ENCODE measurements around the gene CMTM1. TPM values are rescaled to one million over a fixed set of nuclear protein-coding genes. Genes with fewer than 3 reads are reported as not detected.

Gene CMTM1
- total RNA-seq, 1 donor = 3.2 TPM

DNA sequence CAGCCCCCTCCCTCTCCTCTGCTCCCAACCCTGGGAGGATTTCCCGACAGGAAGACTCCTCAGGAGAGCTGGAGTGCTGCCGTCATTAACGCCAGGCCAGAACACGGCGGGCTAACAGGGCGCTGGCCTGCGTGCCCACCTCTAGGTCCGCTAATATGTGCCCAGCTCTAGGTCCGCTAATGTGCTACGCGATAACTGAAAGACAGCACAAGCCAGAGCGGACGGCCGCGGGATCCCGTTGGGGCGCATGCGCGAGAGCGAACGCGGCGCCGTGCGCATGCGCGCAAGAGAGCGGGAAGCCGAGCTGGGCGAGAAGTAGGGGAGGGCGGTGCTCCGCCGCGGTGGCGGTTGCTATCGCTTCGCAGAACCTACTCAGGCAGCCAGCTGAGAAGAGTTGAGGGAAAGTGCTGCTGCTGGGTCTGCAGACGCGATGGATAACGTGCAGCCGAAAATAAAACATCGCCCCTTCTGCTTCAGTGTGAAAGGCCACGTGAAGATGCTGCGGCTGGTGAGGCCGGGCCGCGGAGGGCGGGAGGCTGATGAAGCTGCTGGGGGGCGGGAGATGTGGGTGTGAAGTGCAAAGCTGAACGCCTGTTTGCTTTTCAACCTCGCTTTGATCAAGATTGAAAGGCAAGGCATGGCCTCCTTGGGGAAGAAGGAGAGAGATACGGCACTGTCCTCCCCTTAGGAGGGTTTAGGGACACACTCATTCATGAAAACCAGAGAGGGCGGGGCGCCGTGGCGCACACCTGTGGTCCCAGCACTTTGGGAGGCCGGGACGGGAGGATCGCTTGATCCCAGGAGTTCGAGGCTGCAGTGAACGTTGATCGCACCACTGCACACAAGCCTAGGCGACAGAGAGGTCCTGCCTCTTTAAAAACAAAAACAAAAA is 13.7 kb upstream of the CMTM1 start, which contains the start of gene CKLF:
Gene CKLF (plus strand): TSS at position 291 of the 892 bp plus-strand sequence. CDS start 140 bp downstream, at position 431.
- TF ChIP-seq, protein P1, sequence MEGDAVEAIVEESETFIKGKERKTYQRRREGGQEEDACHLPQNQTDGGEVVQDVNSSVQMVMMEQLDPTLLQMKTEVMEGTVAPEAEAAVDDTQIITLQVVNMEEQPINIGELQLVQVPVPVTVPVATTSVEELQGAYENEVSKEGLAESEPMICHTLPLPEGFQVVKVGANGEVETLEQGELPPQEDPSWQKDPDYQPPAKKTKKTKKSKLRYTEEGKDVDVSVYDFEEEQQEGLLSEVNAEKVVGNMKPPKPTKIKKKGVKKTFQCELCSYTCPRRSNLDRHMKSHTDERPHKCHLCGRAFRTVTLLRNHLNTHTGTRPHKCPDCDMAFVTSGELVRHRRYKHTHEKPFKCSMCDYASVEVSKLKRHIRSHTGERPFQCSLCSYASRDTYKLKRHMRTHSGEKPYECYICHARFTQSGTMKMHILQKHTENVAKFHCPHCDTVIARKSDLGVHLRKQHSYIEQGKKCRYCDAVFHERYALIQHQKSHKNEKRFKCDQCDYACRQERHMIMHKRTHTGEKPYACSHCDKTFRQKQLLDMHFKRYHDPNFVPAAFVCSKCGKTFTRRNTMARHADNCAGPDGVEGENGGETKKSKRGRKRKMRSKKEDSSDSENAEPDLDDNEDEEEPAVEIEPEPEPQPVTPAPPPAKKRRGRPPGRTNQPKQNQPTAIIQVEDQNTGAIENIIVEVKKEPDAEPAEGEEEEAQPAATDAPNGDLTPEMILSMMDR (IDR thresholded peaks at IDR 0.05; ENCODE audit: insufficient read depth, low read length) = no peak
- peak within 1 kb of the TSS; percentile 86 for H3K4me3 ChIP-seq (ENCODE audit: low read depth, low read length)
- peak; percentile 87 for DNase-seq (ENCODE audit: low read depth)

DNA sequence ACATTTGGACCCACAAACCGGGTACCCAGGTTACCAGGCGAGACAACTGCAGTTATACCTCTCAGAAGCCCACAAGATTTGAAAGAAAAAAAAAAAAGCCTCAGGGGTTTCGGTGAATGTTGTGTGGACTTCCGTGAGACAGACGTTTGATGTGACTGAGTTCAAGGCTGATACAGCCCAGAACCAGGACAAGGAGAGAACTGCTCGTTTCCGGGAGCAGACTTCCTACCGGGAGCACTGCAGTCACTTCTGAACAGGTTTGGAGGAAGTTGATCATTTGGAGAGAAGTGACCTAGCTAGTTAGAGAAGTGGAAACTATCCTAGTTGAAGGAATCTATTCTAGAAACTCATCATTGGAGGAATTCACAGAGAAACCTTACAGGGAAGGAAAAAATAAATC is 13.0 kb upstream of the CMTM1 start:
- H3K4me3 ChIP-seq (ENCODE audit: low read depth, low read length) = peak overlapping the region; percentile 86
- DNase-seq (ENCODE audit: low read depth) = no peak
- TF ChIP-seq, protein P1 (IDR thresholded peaks at IDR 0.05; ENCODE audit: insufficient read depth, low read length) = no peak

DNA sequence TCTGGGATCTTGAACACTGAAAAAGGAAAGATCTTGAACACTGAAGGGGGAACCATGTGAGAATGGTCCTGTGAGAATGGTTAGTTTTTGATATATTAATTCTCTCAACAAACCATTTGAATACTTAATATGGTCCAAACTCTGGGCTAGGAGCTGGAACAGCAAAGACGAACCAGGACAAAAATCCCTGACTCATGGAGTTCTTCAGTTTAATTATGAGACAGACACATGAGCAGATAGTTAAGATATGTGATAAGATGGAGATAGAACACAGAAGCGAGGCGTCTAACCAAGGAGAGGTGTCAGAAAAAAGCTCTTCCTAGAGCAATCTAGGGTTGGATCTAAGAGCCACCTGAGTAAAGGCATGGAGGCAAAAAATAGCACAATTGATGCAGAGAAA is 12.2 kb upstream of the CMTM1 start:
- H3K4me3 ChIP-seq (ENCODE audit: low read depth, low read length) = no peak overlapping the region
- TF ChIP-seq, protein P1 (IDR thresholded peaks at IDR 0.05; ENCODE audit: insufficient read depth, low read length) = no peak
- no peak for DNase-seq (ENCODE audit: low read depth)

DNA sequence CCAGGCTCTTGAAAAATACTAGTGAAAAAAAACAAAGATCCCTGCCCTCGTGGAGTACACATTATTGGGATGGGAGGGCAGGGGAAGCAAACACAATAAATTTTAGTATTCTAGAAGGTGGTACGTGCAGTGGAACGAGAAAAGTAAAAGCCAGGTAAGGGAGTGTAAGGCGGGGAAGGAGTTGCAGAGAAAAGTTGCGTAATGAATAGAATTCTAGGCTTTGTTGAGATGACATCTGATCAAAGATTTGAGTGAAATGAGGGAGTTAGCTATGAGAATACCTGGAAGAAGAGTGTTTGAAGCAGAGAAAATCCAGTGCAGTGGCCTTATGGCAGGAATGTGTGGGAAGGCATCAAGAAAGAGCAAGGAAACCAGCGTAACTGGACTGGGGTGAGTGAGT is 11.7 kb upstream of the CMTM1 start:
- TF ChIP-seq, protein P1 (IDR thresholded peaks at IDR 0.05; ENCODE audit: insufficient read depth, low read length) = no peak
- H3K4me3 ChIP-seq (ENCODE audit: low read depth, low read length) = no peak overlapping the region
- DNase-seq (ENCODE audit: low read depth) = no peak

DNA sequence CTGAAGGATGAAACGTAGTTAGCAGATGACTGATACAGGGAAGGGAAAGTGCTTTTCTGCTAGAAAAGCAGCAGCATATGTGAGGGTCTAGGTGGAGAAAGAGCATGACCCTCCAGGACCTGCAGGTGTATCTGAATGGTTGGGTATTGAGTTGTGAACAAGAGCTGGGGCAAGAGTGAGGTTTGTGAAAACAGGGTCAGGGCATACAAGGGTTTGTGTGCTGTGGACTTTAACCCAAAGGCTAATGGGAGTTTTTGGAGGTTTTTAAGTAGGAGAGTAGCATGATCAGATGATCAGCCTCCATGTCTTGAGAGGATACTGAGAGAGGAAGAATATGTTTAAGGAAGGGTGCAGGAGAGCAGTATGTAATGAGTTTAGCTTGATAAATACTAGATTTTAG is 6.1 kb upstream of the CMTM1 start:
- no peak for DNase-seq (ENCODE audit: low read depth)
- H3K4me3 ChIP-seq (ENCODE audit: low read depth, low read length) = no peak overlapping the region
- TF ChIP-seq, protein P1 (IDR thresholded peaks at IDR 0.05; ENCODE audit: insufficient read depth, low read length) = no peak

DNA sequence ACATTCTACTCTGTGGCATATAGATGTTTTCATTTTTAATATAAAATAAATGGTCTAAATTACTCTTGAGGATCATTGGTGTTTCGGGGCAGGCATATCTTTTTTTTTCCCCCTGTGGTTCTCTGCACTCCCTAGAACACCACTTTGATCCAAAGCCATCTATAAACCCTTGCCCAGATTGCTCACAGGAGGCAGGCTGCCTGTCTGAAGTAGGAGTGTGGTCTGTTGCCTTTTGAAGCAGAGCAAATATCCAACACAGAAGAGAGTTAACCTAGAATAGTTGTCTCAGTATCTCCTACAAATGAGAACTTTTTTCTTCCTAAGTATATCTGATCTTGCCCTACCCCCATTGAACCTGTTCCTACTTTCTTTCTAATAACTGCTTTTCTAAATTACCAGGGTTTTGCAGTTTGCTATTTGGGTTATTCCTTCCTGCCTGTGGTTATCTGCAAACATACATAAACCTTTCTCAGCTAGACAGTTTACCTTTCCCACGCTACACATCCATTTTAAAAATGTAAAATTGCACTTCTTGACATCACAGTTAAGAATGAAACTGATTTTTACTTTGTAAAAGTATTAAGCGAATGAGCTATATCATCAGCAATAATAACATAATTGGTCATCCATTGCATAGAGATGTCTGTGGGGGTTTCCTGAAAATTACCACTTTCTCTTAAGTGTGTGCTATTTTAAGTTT is 4.7 kb upstream of the CMTM1 start:
- DNase-seq (ENCODE audit: low read depth) = no peak
- TF ChIP-seq, protein P1 (IDR thresholded peaks at IDR 0.05; ENCODE audit: insufficient read depth, low read length) = no peak

More for the DNA sequence above, 4.7 kb upstream of the CMTM1 start:
- no peak overlapping the region for H3K4me3 ChIP-seq (ENCODE audit: low read depth, low read length)
